GM18951 (cell line): ENCODE results near the gene MDM4.
"Not testable (repeated sequence)": the region's sequence is repeated elsewhere in the genome, so short reads cannot be mapped to it uniquely, and the experiment has no call there.

Experiments
- POLR2A ChIP-seq: IDR thresholded peaks from 4 replicates; pipeline ENCODE4 v1.6.1; 2011; ENCODE audit warnings: mild to moderate bottlenecking; ENCODE audit not compliant: insufficient read length, insufficient read depth; ENCODE audit errors: extremely low read depth
- in situ Hi-C: fragments of 300-500 bp; cut with MboI; formaldehyde crosslinking; loops from one replicate; pipeline ENCODE4 v1.12.0; 2022; ENCODE audit warnings: low sequenced_read_pairs, mixed read lengths, inconsistent platforms; ENCODE audit not compliant: unreplicated experiment

The MDM4 gene

GRCh38 chr1:204479387-204480136 lies 36.6 kb upstream of the MDM4 start:
- TF ChIP-seq POLR2A: no peak

DNA sequence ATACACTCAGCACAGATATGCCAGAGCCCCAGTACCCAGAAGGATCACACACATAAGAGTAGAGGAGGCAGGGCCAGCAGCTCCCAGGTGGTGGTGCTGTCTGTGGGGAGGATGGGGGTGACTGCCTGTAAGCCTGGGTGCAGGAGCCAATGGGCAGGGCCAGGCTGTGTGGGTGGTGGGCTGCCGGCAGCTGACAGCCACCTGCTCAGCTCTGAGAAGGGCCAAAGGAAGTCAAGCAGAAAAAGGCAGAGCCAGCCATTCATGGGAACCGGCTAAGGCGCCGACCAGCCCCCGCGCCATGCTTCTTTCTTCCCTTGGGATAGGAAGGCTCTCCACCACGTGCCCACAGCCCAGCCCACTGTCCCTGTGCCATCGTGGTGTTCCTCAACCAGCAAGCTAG lies 35.7 kb upstream of the MDM4 start:
- in situ Hi-C loops: no loop called here
- no peak for TF ChIP-seq POLR2A

More at GRCh38 chr1:204479387-204480136, 36.6 kb upstream of the MDM4 start:
- in situ Hi-C loops: no loop called here

- TF ChIP-seq POLR2A: no peak
- in situ Hi-C loops: no loop called here
These were observed 32.4 kb upstream of the MDM4 start for GRCh38 chr1:204483791-204484190.

- in situ Hi-C loops: not testable (repeated sequence)
These were observed 29.5 kb upstream of the MDM4 start for GRCh38 chr1:204486513-204487255.

DNA sequence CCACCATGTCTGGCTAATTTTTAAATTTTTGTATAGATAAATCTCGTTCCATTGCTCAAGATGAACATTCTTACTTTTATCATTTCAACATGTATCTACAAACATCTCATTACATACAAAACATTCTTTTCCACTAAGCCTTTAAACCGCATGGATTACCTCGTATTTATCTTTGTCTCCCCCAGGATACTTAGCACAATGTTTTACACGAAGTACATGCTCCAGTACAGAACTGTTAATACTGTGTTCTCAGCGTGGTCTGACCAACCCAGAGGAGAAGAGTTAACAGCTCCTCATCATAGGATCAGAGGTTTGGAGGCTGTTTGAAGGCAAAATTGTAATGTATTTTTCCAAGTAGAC lies 29.0 kb upstream of the MDM4 start:
- in situ Hi-C loops: no loop called here
- no peak for TF ChIP-seq POLR2A

DNA sequence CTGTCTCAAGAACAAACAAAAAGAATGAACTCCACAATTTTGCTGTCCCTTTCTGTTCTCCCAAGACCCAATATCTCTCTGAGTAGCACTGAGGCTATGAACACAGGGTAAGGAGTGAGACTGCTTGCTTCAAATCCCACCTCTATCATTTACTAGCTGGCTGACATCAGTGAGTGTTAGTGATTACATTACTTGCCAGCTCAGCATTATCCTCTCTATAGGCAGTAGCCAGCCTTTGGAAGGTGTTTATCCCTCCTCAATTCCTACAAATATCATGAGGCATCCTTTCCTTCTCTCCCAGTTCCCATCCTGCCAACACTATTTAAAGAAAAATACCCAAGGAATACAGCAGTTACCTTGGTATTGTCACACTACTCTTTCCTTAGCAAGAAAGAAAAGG lies 24.6 kb upstream of the MDM4 start:
- no peak for TF ChIP-seq POLR2A
- in situ Hi-C loops: no loop called here

DNA sequence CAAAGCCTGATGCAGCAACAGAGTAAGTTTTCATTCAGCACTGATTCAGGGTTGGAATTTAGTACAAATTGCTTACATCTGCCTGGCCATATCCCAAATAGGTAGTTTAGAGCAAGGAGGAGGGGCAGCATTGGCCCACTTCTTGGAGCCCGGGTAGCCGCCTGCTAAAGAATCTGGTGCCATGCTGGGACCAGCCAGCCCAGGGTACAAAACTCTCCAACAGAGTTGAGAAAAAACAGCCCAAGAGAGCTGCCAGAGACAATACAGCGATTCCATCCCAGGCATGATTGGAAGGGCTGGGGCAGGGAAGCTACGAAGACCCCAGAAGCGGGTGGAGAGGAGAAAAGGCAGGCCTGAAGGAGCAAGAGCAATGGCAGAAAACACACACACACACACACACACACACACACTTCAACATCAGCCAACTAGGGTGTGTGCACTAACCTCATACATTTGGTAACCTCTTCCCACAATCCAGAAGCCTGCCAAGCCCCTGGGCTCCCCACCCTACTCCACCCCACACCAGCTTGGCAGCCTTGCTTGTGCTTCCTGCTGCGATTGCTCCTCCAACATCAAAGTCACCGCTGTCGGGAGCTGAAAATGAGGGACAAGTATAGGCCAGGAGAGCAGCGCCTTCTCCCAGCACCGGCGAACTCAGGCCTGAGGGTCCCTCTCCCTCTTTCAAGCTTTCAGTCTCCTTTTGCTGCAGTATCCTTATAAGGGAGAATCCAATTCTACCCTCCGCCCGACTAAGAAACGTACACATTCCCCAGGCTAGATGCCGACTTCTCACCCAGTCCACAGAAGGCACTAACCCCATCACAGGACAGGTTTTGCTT lies 22.8 kb upstream of the MDM4 start:
- in situ Hi-C loops: no loop called here

GRCh38 chr1:204493984-204494280 lies 22.3 kb upstream of the MDM4 start:
- no peak for TF ChIP-seq POLR2A
- in situ Hi-C loops: no loop called here

More for the DNA sequence above, 22.8 kb upstream of the MDM4 start:
- TF ChIP-seq POLR2A: no peak

DNA sequence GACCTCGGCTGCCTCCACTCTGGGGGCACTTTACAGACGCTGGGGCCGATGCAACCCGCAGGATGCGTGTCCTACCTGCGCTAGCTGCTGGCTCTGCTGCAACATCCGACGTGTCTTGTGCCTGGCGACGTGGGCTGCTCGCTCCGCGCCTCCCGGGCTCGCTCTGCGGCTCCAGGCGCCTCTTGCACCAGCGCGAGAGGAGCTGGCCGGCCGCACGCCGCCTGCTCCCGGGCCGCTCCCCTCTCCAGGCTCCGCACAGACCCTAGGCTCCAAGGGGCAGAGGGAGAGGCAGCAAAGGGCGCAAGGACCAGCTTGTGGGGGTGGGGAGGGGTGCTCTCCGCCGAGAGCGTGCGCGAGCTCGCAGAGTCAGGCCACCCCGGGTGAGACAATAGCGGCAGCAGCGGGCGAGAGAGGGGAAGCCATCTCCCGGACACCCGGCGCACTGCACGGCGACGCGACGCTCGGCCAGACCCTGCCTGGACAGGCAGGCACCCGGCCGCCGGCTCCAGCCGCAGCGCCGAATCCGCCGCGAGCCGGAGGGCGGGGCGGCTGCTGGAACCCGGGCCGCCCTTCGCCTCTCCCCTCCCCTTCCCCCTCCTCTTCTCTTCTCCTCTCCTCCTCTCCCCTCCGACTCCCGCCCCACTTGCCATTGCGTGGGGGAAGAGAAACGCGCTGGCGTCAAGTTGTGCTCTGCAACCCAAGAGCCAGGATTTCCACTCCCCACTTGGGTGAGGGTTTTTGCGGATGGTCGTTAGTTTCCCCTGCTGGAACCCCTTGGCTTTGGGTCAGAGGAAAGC lies 21.7 kb upstream of the MDM4 start, which contains the start of gene PIK3C2B:
Gene PIK3C2B, minus strand, starts transcription at position 525 of the 797 bp plus-strand sequence. CDS start 25,003 bp downstream, outside the sequence.
- peak; percentile 84 for TF ChIP-seq POLR2A
- in situ Hi-C loops: no loop called here

DNA sequence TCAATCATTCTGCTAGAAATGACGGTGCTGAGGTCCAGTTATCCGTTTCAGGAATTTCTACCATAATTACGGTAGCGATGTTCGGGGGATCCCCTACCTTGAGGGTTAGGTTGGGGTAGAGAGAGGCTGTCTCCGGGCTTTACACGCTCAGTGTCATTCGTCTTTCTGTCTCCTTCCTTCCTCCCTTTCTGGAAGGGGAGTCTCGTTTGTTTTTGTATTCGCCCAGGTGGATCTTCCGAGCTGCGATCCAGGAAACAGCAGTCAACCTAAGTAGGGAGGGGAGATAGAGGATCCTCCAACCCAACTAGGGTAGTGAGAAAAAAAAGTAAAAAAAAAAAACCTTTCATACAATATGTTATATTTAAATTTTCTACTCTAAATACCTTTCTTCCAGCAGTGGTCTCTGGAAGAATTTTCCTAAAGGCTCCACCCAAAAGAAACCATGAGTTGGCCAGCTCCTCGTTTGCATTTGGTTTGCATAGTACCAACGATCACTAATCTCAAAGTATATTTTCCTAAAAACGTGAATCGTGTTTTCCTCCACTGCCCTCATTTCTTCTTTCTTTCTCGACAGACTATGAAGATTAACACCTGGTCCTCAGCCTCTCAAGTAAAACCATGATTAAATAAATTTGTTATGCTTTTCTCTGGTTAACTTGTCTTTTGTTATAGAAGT lies 21.0 kb upstream of the MDM4 start:
- no peak for TF ChIP-seq POLR2A
- in situ Hi-C loops: no loop called here

DNA sequence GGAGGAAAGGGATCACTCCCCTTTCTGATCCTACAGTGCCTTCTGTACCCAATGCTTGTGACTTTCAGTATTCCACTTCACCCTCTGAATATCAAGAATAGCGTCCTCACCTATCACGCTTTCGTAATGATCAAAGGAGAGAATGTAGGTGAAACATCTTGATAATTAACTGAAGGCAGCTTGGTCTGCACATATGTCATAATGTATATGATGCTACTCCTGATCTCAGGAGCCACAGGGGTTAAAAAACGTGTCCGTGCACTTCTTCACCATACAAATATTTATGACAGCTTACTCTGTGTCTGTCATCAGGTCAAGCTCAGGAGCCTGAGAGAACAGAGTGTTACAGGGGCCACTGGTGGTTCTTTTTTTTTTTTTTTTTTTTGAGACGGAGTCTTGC lies 20.4 kb upstream of the MDM4 start:
- in situ Hi-C loops: no loop called here
- TF ChIP-seq POLR2A: no peak

GRCh38 chr1:204498981-204499380 lies 17.2 kb upstream of the MDM4 start:
- in situ Hi-C loops: no loop called here
- no peak for TF ChIP-seq POLR2A
